OCI-LY7 (cell line): ENCODE measurements around the gene ANAPC10. TPM values are rescaled to one million over a fixed set of nuclear protein-coding genes. Genes with fewer than 3 reads are reported as not detected.

Experiments used
- BruUV-seq: library from RNA; stranded (reverse); fragments of 400-500 nt; replicated peaks from 2 replicates; lab custom pipeline; 2021; lab: Mats Ljungman, UMichigan
- CTCF ChIA-PET: fragments of 300-600 bp; sonication (Branson Sonifier 250); formaldehyde crosslinking; loops from one replicate; lab custom pipeline; 2022; ENCODE audit warnings: antibody characterized with exemption; ENCODE audit not compliant: unreplicated experiment; lab: Charles Lee
- POLR2A ChIA-PET: fragments of 300-600 bp; sonication (Branson Sonifier 250); formaldehyde crosslinking; loops from one replicate; lab custom pipeline; 2022; ENCODE audit warnings: antibody characterized with exemption; lab: Charles Lee
- DNase-seq: peaks from one replicate; pipeline ENCODE4 v3.0.0-alpha.2; 2015; ENCODE audit warnings: low spot score
- H2AFZ ChIP-seq: fragments of 200-600 bp; sonication (generic), shearing (Covaris generic); 2 replicates; pipeline ENCODE4 v1.6.1; 2014; ENCODE audit warnings: mild to moderate bottlenecking, antibody characterized with exemption, low read length, moderate library complexity
- H3K27ac ChIP-seq: fragments of 200-600 bp; sonication (generic); 2 replicates; pipeline ENCODE4 v1.5.1; 2014; ENCODE audit warnings: mixed run types, low read depth, mild to moderate bottlenecking, moderate library complexity, low read length, inconsistent platforms; ENCODE audit not compliant: poor library complexity, severe bottlenecking
- H3K36me3 ChIP-seq: fragments of 200-600 bp; sonication (generic); 2 replicates; pipeline ENCODE4 v1.6.1; 2014; ENCODE audit warnings: mild to moderate bottlenecking, antibody characterized with exemption, low read length, moderate library complexity, mixed read lengths; ENCODE audit not compliant: insufficient read depth
- H3K4me1 ChIP-seq: fragments of 200-600 bp; sonication (generic); 2 replicates; pipeline ENCODE4 v1.5.1; 2014; ENCODE audit warnings: mild to moderate bottlenecking, low read length; ENCODE audit not compliant: insufficient read depth, poor library complexity, severe bottlenecking
- H3K4me2 ChIP-seq: fragments of 200-600 bp; sonication (generic); 2 replicates; pipeline ENCODE4 v1.6.1; 2014; ENCODE audit warnings: mild to moderate bottlenecking, low read length
- H3K4me3 ChIP-seq: fragments of 200-600 bp; sonication (generic); 2 replicates; pipeline ENCODE4 v1.5.1; 2014; ENCODE audit warnings: mild to moderate bottlenecking, low read depth, low read length; ENCODE audit not compliant: poor library complexity, severe bottlenecking
- H3K79me2 ChIP-seq: fragments of 200-600 bp; sonication (generic); 2 replicates; pipeline ENCODE4 v1.6.1; 2016; ENCODE audit warnings: low read depth, mild to moderate bottlenecking, low read length, moderate library complexity, mixed read lengths; ENCODE audit not compliant: insufficient read depth
- H3K9me2 ChIP-seq: fragments of 200-600 bp; sonication (generic); 2 replicates; pipeline ENCODE4 v1.6.1; 2016; ENCODE audit warnings: mild to moderate bottlenecking, low read length, mixed read lengths; ENCODE audit not compliant: insufficient read depth
- H3K9me3 ChIP-seq: fragments of 200-600 bp; sonication (generic); 2 replicates; pipeline ENCODE4 v1.6.1; 2014; ENCODE audit warnings: mild to moderate bottlenecking, mixed run types, low read length, mixed read lengths
- H4K20me1 ChIP-seq: fragments of 200-600 bp; sonication (generic); 2 replicates; pipeline ENCODE4 v1.6.1; 2014; ENCODE audit warnings: mild to moderate bottlenecking, antibody characterized with exemption, low read length, moderate library complexity, mixed read lengths; ENCODE audit not compliant: insufficient read depth
- EZH2phosphoT487 ChIP-seq: fragments of 200-600 bp; sonication (generic); IDR thresholded peaks from 2 replicates; pipeline ENCODE4 v1.6.1; 2018; ENCODE audit warnings: low read depth, borderline replicate concordance, mild to moderate bottlenecking, mixed run types, antibody characterized with exemption, low read length, moderate library complexity, mixed read lengths
- intact Hi-C: fragments of 100-400 bp; cut with micrococcal nuclease; formaldehyde crosslinking; loops from one replicate; pipeline ENCODE4 v1.10.0; 2022; ENCODE audit not compliant: unreplicated experiment
- total RNA-seq, 2 experiments: library from RNA; depleted of rRNA in 1 of 2; stranded (reverse); fragments of >200 nt in 1 of 2; shearing (Covaris generic) in 1 of 2; gene quantifications; 2 replicates each; pipeline ENCODE4 v1.2.3, GENCODE V29; 2014 to 2022
- TF ChIP-seq, protein P1 (sequence below): fragments of 200-600 bp; sonication (generic); conservative IDR thresholded peaks from 2 replicates; pipeline ENCODE4 v1.5.1; 2014; ENCODE audit warnings: mild to moderate bottlenecking, antibody characterized with exemption, low read length, moderate library complexity, mixed read lengths

ANAPC10 gene
- total RNA-seq, 2 experiments from 2014 or later, result 31.6 to 34.1 TPM

DNA sequence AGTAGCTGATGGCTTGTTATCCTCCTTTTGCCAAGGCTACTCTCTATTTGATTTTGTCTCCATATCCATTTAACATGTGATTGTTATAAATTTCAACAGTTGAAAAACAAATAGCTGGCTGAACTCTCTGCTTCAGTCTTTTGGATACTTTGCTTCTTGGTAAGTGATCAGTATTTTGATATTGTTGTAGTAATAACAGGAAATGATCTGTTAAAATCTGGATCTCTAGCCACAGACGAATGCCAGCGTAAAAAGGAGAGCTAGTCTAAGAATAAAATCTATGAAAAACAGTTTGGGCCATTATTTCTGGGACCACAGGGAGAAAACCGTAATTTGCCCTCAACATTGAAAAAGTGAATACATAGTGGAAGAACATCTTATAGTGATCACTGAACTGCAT is 113.8 kb downstream of the ANAPC10 start:
- no peak overlapping the region for H3K27ac ChIP-seq
- TF ChIP-seq, protein P1, sequence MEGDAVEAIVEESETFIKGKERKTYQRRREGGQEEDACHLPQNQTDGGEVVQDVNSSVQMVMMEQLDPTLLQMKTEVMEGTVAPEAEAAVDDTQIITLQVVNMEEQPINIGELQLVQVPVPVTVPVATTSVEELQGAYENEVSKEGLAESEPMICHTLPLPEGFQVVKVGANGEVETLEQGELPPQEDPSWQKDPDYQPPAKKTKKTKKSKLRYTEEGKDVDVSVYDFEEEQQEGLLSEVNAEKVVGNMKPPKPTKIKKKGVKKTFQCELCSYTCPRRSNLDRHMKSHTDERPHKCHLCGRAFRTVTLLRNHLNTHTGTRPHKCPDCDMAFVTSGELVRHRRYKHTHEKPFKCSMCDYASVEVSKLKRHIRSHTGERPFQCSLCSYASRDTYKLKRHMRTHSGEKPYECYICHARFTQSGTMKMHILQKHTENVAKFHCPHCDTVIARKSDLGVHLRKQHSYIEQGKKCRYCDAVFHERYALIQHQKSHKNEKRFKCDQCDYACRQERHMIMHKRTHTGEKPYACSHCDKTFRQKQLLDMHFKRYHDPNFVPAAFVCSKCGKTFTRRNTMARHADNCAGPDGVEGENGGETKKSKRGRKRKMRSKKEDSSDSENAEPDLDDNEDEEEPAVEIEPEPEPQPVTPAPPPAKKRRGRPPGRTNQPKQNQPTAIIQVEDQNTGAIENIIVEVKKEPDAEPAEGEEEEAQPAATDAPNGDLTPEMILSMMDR, result no peak
- TF ChIP-seq EZH2phosphoT487, result no peak
- H3K79me2 ChIP-seq, result no peaks in the 10 kb centered on the region
- no peaks in the 10 kb centered on the region for H3K4me1 ChIP-seq
- ChIA-PET POLR2A (no interaction called here), CTCF (no interaction called here)
- no peaks in the 10 kb centered on the region for H3K9me3 ChIP-seq
- BruUV-seq, result no TSS peak
- H3K9me2 ChIP-seq, result no peaks in the 10 kb centered on the region
- no peak overlapping the region for H2AFZ ChIP-seq
- no peak overlapping the region for H3K4me3 ChIP-seq
- no peaks in the 10 kb centered on the region for H3K36me3 ChIP-seq
- no peak overlapping the region for H3K4me2 ChIP-seq
- no peaks in the 10 kb centered on the region for H4K20me1 ChIP-seq
- intact Hi-C loops, result no loop called here
- no peak for DNase-seq

DNA sequence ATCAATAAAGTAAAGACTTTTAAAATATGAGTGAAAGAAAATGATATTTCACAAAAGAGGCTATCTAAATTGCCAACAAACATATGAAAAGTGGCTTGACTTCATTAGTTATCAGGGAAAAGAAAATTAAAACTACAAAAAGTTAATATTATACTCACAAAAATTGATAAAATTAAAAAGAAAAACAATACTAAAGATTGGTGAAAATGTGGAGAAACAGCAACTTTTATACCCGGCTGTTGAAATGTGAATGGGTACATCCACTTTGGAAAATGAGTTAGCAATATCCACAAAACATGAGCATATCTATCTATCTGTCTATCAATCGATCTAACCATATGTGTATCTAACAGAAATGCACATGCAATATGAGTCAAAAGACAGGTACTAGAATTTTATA is 122.3 kb downstream of the ANAPC10 start:
- ChIA-PET POLR2A (no interaction called here), CTCF (no interaction called here)
- no peak overlapping the region for H2AFZ ChIP-seq
- no peak for DNase-seq
- H3K36me3 ChIP-seq, result no peaks in the 10 kb centered on the region
- H3K9me3 ChIP-seq, result no peaks in the 10 kb centered on the region
- no peak overlapping the region for H3K27ac ChIP-seq
- TF ChIP-seq EZH2phosphoT487, result no peak
- TF ChIP-seq, protein P1, result no peak
- no peaks in the 10 kb centered on the region for H3K9me2 ChIP-seq
- BruUV-seq, result no TSS peak
- no peak overlapping the region for H3K4me3 ChIP-seq
- H3K79me2 ChIP-seq, result no peaks in the 10 kb centered on the region
- no peaks in the 10 kb centered on the region for H4K20me1 ChIP-seq
- H3K4me1 ChIP-seq, result no peaks in the 10 kb centered on the region
- no peak overlapping the region for H3K4me2 ChIP-seq
- intact Hi-C loops, result no loop called here

DNA sequence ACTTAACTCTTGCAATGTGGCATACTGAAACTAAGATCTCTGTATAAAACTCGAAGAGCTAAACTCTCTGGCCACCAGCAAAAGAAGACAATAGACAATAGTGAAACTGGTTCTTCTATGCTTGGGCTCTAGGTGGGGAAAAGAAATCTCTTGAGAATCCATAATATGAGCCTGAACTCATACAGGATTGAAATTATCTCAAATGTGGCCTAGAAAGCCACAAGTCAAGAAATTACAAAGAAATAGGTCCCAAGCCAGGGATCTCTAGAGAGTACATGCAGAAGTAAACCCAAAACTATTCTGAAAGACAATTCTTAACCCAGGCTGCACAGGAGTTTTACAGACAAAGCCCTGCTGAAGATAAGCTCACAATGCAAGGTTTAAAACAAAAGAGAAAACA is 127.4 kb downstream of the ANAPC10 start:
- CTCF ChIA-PET, result no interaction called here
- no peak for TF ChIP-seq EZH2phosphoT487
- TF ChIP-seq, protein P1, result no peak
- Histone ChIP-seq H3K4me2 (no peak overlapping the region), H4K20me1 (no peaks in the 10 kb centered on the region), H3K79me2 (no peaks in the 10 kb centered on the region), H3K4me1 (no peaks in the 10 kb centered on the region), H2AFZ (no peak overlapping the region), H3K36me3 (no peaks in the 10 kb centered on the region), H3K27ac (no peak overlapping the region), H3K4me3 (no peak overlapping the region), H3K9me3 (no peaks in the 10 kb centered on the region), H3K9me2 (no peaks in the 10 kb centered on the region)
- POLR2A ChIA-PET, result no interaction called here
- intact Hi-C loops, result no loop called here
- BruUV-seq, result no TSS peak
- no peak for DNase-seq
